Activated naive CD8-positive, alpha-beta T cell treated with anti-CD3 and anti-CD28 coated beads, Interleukin-2, amount 50 U/mL, for 16 hours (primary cell): ENCODE measurements around the gene C13orf42.

Experiments
- DNase-seq: peaks from one replicate; pipeline ENCODE4 v3.0.0-alpha.2; 2020; ENCODE audit warnings: low read depth, low spot score

The C13orf42 gene

DNA sequence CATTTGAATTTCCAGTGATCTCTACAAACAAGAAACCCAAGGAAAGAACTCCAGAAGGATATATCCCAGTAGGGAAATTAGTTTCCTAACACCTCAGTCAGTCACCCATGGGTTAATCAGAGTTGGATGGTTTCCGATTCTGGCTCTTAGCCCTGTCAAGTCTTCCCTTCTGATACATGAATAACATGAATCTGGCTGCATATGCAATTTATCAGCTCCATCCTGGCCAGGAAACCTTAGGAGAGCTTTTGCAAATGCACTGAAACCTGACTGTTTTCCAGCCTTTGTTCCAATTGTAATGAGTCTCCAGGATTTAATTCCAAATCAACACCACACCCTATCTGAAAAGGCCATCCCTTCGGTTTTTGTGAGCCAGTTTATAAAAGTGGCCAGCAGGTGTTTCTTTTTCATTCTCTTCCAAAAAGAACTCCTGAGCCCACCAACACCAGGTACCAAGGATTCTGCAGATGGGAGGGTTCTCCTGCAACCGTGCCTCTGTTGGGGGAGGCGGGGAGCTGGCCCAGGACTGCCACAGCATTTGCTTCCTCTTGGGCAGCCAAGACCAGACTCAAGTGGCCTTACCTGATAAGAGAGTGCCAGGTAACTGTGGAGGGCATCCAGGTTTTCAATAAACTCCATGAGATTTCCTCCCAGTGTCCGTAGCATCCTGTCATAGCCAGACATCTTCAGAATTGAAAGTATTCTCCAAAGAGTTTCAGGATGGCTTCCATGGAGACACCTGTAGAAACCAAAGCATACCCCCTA lies 77.5 kb downstream of the C13orf42 start:
- no peak for DNase-seq

GRCh38 chr13:51032831-51033230 lies 78.2 kb downstream of the C13orf42 start:
- DNase-seq, result no peak
